Fibroblast of pulmonary artery (primary cell): ENCODE measurements around the gene POLR2H.
A peak's percentile ranks its signal among the peaks of the same experiment; 100 is the strongest.

Source experiments
- DNase-seq: peaks from one replicate; pipeline ENCODE4 v3.0.0-alpha.2; 2010; ENCODE audit warnings: low read depth
- H3K4me3 ChIP-seq: replicated peaks from 2 replicates; pipeline ENCODE4 v1.5.1; 2011; ENCODE audit warnings: low read depth, mild to moderate bottlenecking, control low read depth, low read length, moderate library complexity
- CTCF ChIP-seq: IDR thresholded peaks from 2 replicates; pipeline ENCODE4 v1.5.1; 2011; ENCODE audit warnings: mild to moderate bottlenecking, control low read depth, low read length, inconsistent platforms; ENCODE audit errors: missing control alignments

Gene POLR2H

DNA sequence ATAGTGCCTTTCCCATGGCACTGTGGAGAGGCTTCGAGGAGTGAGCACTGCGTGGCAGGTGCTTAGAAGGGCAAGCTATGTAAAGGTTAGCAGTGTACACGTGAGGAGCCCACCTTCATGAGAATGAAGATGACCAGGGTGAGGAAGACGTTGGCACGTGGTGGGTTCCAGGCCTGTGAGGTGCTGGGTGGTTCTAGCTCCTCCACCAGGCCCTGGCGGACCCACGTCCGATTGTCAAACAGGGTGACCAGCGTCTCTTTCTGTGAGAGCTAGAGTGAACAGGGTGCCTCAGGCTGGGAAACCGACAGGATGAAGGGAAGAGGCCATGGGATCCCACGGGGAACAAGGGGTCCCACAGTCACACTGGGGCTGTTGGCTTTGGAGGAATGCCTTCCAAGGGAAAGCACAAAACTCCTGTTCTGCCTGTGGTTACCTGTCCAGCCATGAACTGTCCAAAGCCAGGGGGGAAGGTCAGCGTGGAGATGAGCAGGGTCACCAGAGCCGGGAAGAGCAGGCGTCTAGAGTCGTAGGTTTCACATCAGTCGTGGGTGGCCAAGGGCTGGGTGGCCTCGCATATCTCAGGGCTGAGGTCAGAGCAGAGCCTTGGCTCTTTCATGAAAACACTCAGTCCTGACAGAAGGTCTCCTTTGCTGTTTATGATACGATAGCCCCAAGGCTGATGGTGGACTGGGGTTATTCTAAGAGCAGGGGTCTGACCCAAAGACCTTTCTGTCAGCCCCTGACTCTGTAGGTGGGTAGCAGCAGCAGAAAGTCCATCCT is 6.1 kb upstream of the POLR2H start:
- H3K4me3 ChIP-seq = no peak overlapping the region
- no peak for TF ChIP-seq CTCF
- no peak for DNase-seq

DNA sequence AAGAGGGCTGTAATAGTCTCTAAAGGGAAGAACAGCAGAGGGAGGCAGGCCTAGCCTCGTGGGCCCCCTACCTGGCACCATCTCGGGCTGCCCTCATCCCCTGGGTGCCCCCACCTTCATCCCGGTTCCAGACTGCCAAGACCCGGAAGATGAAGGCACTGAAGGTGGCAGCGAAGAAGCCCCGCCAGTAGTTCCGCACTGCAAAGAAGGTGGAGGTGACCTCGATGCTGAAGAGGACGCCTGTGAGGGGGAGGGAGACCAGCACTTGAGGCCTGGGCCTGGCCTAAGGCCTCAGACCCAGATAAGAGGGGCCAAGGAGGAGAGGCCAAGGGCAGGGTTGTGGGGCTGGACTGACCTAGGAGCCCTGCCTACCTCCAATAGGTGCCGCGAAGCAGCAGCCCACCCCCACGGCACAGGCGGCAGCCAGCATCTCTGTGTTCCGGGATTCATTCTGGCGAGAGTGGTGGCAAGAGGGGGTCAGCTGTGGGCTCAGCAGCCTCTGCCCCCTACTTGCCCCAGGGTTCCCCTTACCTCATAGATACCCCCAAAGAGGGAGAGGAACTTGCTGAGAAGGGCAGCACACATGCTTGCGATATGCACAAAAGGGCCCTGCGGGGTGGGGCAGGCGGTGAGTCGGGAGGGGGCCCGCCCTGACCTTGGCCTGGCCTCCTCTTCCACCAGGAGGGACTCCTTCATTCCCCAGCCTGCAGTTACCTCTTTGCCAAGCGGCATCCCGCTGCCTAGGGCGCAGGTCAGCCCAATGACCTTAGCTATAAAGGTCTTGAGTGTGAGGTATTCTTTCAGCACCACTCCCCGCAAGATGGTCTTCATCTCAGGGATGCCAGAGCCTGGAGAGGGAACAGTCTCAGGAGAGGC is 4.0 kb upstream of the POLR2H start:
- DNase-seq = no peak
- H3K4me3 ChIP-seq = no peak overlapping the region
- TF ChIP-seq CTCF = no peak

- no peak overlapping the region for H3K4me3 ChIP-seq
- TF ChIP-seq CTCF = no peak
- no peak for DNase-seq
Observed at GRCh38 chr3:184358124-184358767, 3.3 kb upstream of the POLR2H start.

GRCh38 chr3:184358921-184359350 is 2.6 kb upstream of the POLR2H start:
- no peak for TF ChIP-seq CTCF
- H3K4me3 ChIP-seq = no peak overlapping the region
- DNase-seq = no peak

DNA sequence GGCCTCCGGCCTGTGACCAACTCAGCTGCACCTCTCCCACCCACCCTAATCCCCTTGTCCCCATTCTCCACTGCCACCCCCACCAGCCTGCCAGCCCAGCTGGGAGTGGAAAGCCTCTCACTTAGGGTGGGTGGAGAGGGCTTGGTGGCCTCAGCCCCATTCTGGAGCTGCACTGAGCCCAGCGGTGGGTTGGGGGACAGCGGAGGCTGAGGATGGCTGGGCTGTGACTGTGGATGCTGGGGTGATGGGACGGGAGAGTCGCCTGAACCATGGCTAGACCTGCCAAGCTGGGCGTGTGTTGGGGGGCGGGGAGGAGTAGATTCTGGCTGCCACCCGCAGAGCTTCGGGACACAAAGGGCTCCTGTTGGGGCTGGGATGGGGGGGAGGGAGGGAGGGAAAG is 1.9 kb upstream of the POLR2H start:
- no peak for DNase-seq
- no peak overlapping the region for H3K4me3 ChIP-seq
- no peak for TF ChIP-seq CTCF

DNA sequence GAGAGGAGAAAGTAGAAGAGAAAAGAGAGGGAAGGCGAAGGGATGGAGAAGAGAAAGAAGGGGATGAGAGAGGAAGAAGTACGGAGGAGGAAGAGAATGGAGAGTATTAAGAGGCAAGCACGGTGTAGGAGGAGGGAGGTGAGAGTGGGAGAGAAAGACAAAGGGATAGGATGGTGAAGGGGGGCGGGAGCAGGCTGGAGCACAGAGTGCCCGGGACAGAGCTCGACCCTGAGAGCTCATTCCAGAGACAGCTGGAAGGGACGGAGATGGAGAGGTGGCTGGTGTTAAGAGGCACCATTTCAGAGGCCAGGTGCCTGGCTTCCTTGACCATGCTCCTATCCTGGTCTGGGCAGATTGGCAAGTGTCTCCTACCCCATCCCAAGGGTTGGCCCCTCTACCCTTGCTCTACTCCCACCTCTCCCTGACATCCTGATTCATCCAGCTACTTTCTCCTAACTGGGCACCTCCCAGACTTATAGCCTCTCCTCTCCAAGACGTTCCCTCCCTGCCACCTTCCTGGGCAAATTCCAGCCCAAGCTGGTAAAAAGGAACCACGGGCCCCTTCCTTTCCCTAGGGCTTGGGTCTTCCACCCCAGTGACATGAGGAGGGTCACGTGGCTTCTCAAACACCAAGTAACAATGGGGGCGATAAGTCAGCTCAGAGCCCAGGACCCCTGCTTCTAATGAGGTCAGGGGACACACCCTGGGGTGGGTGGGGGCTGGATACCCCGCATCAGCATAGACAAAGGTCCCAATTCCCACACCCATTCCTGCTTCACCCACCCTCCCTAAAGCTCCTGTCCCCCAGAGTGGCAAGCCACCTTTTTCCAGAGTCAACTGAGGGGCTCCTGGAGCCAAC is 1.2 kb upstream of the POLR2H start:
- TF ChIP-seq CTCF = no peak
- peak overlapping the region; percentile 77 for H3K4me3 ChIP-seq
- no peak for DNase-seq
